ENCODE measurements around the gene PRDX1.

DNA sequence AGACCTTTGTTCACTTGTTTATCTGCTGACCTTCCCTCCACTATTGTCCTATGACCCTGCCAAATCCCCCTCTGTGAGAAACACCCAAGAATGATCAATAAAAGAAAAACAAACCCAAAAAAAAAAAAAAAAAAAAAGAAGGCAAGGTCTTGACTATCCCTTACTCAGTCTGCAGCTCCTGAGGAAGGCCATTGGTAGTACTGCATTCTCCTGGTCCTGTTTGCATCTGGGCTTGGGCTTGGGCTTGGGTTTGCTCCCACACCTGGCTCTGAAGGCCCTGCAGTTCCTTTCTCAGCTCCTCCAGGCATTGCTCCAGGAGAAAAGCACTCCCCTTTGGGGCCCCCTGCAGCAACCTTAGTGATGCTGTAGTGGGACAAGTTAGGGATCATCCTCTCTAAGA, 23.4 kb downstream of the PRDX1 start:
- TF ChIP-seq CTCF (IDR thresholded peaks at IDR 0.05; ENCODE audit: borderline replicate concordance, extremely low read depth, low read length, poor library complexity, severe bottlenecking) (no peak), EZH2 (IDR thresholded peaks at IDR 0.05; ENCODE audit: borderline replicate concordance, low read depth, low read length, severe bottlenecking) (no peak)

All from DND-41 (cell line).